SK-N-SH (cell line): ENCODE data around the gene BTK. TPM values are rescaled to one million over a fixed set of nuclear protein-coding genes. Genes with fewer than 3 reads are reported as not detected.

ENCODE experiments used
- CTCF ChIA-PET: fragments of 300-600, 350-600 bp; formaldehyde crosslinking; extraction: SDS; loops from one replicate; lab custom pipeline; 2021; lab: Yijun Ruan, JAX
- POLR2A ChIA-PET: fragments of 350-600 bp; sonication (Branson Sonifier 250); formaldehyde crosslinking; extraction: SDS; loops from one replicate; lab custom pipeline; 2020; ENCODE audit warnings: antibody characterized with exemption, inconsistent platforms; lab: Yijun Ruan, JAX
- DNase-seq: peaks from one replicate; pipeline ENCODE4 v3.0.0; 2012
- H2AFZ ChIP-seq: fragments of 200-600 bp; sonication (generic); 2 replicates; pipeline ENCODE4 v1.8.1; 2016; ENCODE audit warnings: antibody characterized with exemption, mild to moderate bottlenecking, low read depth
- H3F3A ChIP-seq: fragments of 200-600 bp; sonication (generic); replicated peaks from 2 replicates; pipeline ENCODE3; 2016; ENCODE audit warnings: antibody characterized with exemption, mild to moderate bottlenecking; ENCODE audit not compliant: insufficient read depth
- H3K27ac ChIP-seq, 2 experiments: fragments of 200-500 bp in 1 of 2; fragments of 200-600 bp in 1 of 2; sonication (Bioruptor generic) in 1 of 2; sonication (generic), shearing (Covaris generic) in 1 of 2; 2 replicates each; pipeline versions ENCODE4 v1.5.1 to v1.6.1; 2014 to 2016; ENCODE audit warnings: low read depth in 2 of 2, inconsistent platforms in 1 of 2, low read length in 1 of 2, mild to moderate bottlenecking in 1 of 2, mixed read lengths in 1 of 2
- H3K27me3 ChIP-seq: fragments of 200-600 bp; sonication (generic), shearing (Covaris generic); 2 replicates; pipeline ENCODE4 v1.6.1; 2016; ENCODE audit warnings: mixed run types; ENCODE audit not compliant: insufficient read depth
- H3K36me3 ChIP-seq, 2 experiments: fragments of 200-500 bp in 1 of 2; fragments of 200-600 bp in 1 of 2; sonication (Bioruptor generic) in 1 of 2; sonication (generic) in 1 of 2; replicated peaks in 1 of 2; 2 replicates each; pipeline versions ENCODE3 to v1.5.1; 2014 to 2016; ENCODE audit warnings: low read length in 1 of 2, mild to moderate bottlenecking in 1 of 2; ENCODE audit not compliant: insufficient read depth in 2 of 2, control insufficient read depth in 1 of 2
- H3K4me1 ChIP-seq, 2 experiments: fragments of 200-500 bp in 1 of 2; fragments of 200-600 bp in 1 of 2; sonication (Bioruptor generic) in 1 of 2; sonication (generic), shearing (Covaris generic) in 1 of 2; 2 replicates each; pipeline versions ENCODE4 v1.5.1 to v1.6.1; 2014 to 2016; ENCODE audit warnings: low read depth in 1 of 2, low read length in 1 of 2, mixed run types in 1 of 2; ENCODE audit not compliant: insufficient read depth in 2 of 2, control insufficient read depth in 1 of 2
- H3K4me2 ChIP-seq: fragments of 200-600 bp; sonication (generic), shearing (Covaris generic); 2 replicates; pipeline ENCODE4 v1.6.1; 2017; ENCODE audit warnings: mixed run types
- H3K4me3 ChIP-seq, 2 experiments: fragments of 200-500 bp in 1 of 2; fragments of 200-600 bp in 1 of 2; sonication (Bioruptor generic) in 1 of 2; sonication (generic), shearing (Covaris generic) in 1 of 2; 2 replicates each; pipeline versions ENCODE4 v1.5.1 to v1.8.1; 2014 to 2016; ENCODE audit warnings: low read depth in 2 of 2, inconsistent platforms in 1 of 2, low read length in 1 of 2, mild to moderate bottlenecking in 1 of 2, mixed read lengths in 1 of 2, moderate library complexity in 1 of 2
- H3K79me2 ChIP-seq: fragments of 200-600 bp; sonication (generic); 2 replicates; pipeline ENCODE4 v1.8.1; 2017; ENCODE audit warnings: mild to moderate bottlenecking; ENCODE audit not compliant: insufficient read depth
- H3K9ac ChIP-seq: fragments of 200-600 bp; sonication (generic); 2 replicates; pipeline ENCODE4 v1.6.1; 2017; ENCODE audit warnings: mixed run types
- H3K9me2 ChIP-seq: fragments of 200-600 bp; sonication (generic); 2 replicates; pipeline ENCODE4 v1.6.1; 2017; ENCODE audit warnings: mixed run types
- H3K9me3 ChIP-seq: fragments of 200-600 bp; sonication (generic); 2 replicates; pipeline ENCODE4 v1.6.1; 2017; ENCODE audit warnings: mixed run types, mild to moderate bottlenecking, moderate library complexity
- H4K20me1 ChIP-seq: fragments of 200-600 bp; sonication (generic); 2 replicates; pipeline ENCODE4 v1.6.1; 2017; ENCODE audit warnings: mild to moderate bottlenecking, mixed run types; ENCODE audit not compliant: insufficient read depth
- CHD2 ChIP-seq: fragments of 150-350 bp; IDR thresholded peaks from 2 replicates; pipeline ENCODE4 v1.6.1; 2018; ENCODE audit warnings: low read length; ENCODE audit not compliant: partially characterized antibody
- CTCF ChIP-seq: fragments of 200-600 bp; sonication (generic); IDR thresholded peaks from 2 replicates; pipeline ENCODE4 v1.6.1; 2017; ENCODE audit warnings: antibody characterized with exemption, mild to moderate bottlenecking, moderate library complexity
- ELF1 ChIP-seq: IDR thresholded peaks from 2 replicates; pipeline ENCODE4 v1.4.0; 2012
- EZH2phosphoT487 ChIP-seq: fragments of 200-600 bp; sonication (generic); IDR thresholded peaks from 2 replicates; pipeline ENCODE4 v1.6.1; 2017; ENCODE audit warnings: low read depth, mixed run types, mild to moderate bottlenecking, antibody characterized with exemption, moderate library complexity, borderline replicate concordance
- FOXM1 ChIP-seq: IDR thresholded peaks from 2 replicates; pipeline ENCODE4 v1.4.0; 2012; ENCODE audit warnings: low read depth, mild to moderate bottlenecking
- GATA2 ChIP-seq: sonication (generic); formaldehyde crosslinking; IDR thresholded peaks from 2 replicates; pipeline ENCODE4 v1.5.0; 2020; ENCODE audit warnings: mild to moderate bottlenecking, missing genetic modification reagents
- JUND ChIP-seq: IDR thresholded peaks from 2 replicates; pipeline ENCODE4 v1.4.0; 2012
- MEF2A ChIP-seq: IDR thresholded peaks from 2 replicates; pipeline ENCODE4 v1.4.0; 2012; ENCODE audit warnings: low read depth, borderline replicate concordance
- MXI1 ChIP-seq: IDR thresholded peaks from 2 replicates; pipeline ENCODE4 v1.6.1; 2012; ENCODE audit warnings: mild to moderate bottlenecking, low read depth, low read length, improper control_type of control experiment
- NFIC ChIP-seq: IDR thresholded peaks from 2 replicates; pipeline ENCODE4 v1.4.0; 2012; ENCODE audit warnings: borderline replicate concordance
- PBX3 ChIP-seq: IDR thresholded peaks from 2 replicates; pipeline ENCODE4; 2012
- POLR2AphosphoS5 ChIP-seq: IDR thresholded peaks from 2 replicates; pipeline ENCODE4 v1.6.1; 2012; ENCODE audit warnings: low read depth, low read length
- SIN3A ChIP-seq: IDR thresholded peaks from 2 replicates; pipeline ENCODE4 v1.6.1; 2012; ENCODE audit warnings: low read depth, mild to moderate bottlenecking, low read length, moderate library complexity, borderline replicate concordance
- SMC3 ChIP-seq: IDR thresholded peaks from 2 replicates; pipeline ENCODE4 v1.6.1; 2012; ENCODE audit warnings: low read depth, low read length, improper control_type of control experiment
- TEAD4 ChIP-seq: IDR thresholded peaks from 2 replicates; pipeline ENCODE4 v1.4.0; 2012; ENCODE audit warnings: mild to moderate bottlenecking, borderline replicate concordance; ENCODE audit not compliant: insufficient read depth
- USF1 ChIP-seq: IDR thresholded peaks from 2 replicates; pipeline ENCODE4 v1.4.0; 2012; ENCODE audit warnings: low read depth, borderline replicate concordance
- ZBTB33 ChIP-seq: IDR thresholded peaks from 2 replicates; pipeline ENCODE4 v1.4.0; 2012; ENCODE audit warnings: low read depth, borderline replicate concordance
- WGBS: methylation state at CpG from one replicate; pipeline ENCODE4 v1.1.6; 2017; ENCODE audit warnings: low lambda C conversion rate; 5-methylcytosine and 5-hydroxymethylcytosine counted together
- polyA plus RNA-seq, 3 experiments: library from polyadenylated mRNA; depleted of rRNA; stranded (reverse); fragments of >200 nt; gene quantifications; 2 replicates each; pipeline ENCODE4 v1.2.3, GENCODE V29; 2012

Gene BTK
- polyA plus RNA-seq, 1 of the 3 experiments (the other 2 are of a cell fraction) = not detected

- H3K4me2 ChIP-seq = peak overlapping the region; percentile 88
- no peak for TF ChIP-seq SIN3A
- TF ChIP-seq ZBTB33 = no peak
- TF ChIP-seq MXI1 = no peak
- no peak for TF ChIP-seq JUND
- TF ChIP-seq GATA2 (CRISPR knock-in tag) = no peak
- TF ChIP-seq CHD2 = no peak
- TF ChIP-seq CTCF = no peak
- TF ChIP-seq EZH2phosphoT487 = no peak
- TF ChIP-seq NFIC = no peak
- TF ChIP-seq ELF1 = no peak
- TF ChIP-seq TEAD4 = no peak
- TF ChIP-seq SMC3 = no peak
- TF ChIP-seq MEF2A = no peak
- no peak for TF ChIP-seq FOXM1
- TF ChIP-seq POLR2AphosphoS5 = no peak
- no peak for TF ChIP-seq PBX3
- TF ChIP-seq USF1 = no peak
- H3K9me2 ChIP-seq = no peaks in the 10 kb centered on the region
- POLR2A ChIA-PET = interaction anchor here (1.0 to 1.3 kb wide), 2 partner anchors 9 to 16 kb away, joined by 4 to 10 read pairs; partner anchors contain the start of gene RPL36A
- H3K79me2 ChIP-seq = peaks cover 64% of the 10 kb centered on the region
- H3K9ac ChIP-seq = peak overlapping the region; percentile 71
- no peaks in the 10 kb centered on the region for H3K27me3 ChIP-seq
- H3K4me1 ChIP-seq = peaks cover 0 to 12% of the 10 kb centered on the region in 2 experiments; a peak in 2 of 4 replicates
- H3K9me3 ChIP-seq = no peaks in the 10 kb centered on the region
- peaks cover 6 to 16% of the 10 kb centered on the region in 2 experiments for H3K36me3 ChIP-seq
- peaks cover 19% of the 10 kb centered on the region; the same call in 1 of the 2 replicates for H4K20me1 ChIP-seq
- no peaks in the 10 kb centered on the region for H3F3A ChIP-seq
- under 1% methylated on average over 15 of the region's 15 CpGs for WGBS
- no peak for DNase-seq
- peak overlapping the region; percentile 65 to 66 for H3K27ac ChIP-seq
- H3K4me3 ChIP-seq = peak overlapping the region; percentile 83 to 88
- peak overlapping the region; percentile 91 for H2AFZ ChIP-seq
- CTCF ChIA-PET = interaction anchor here (1.3 kb wide), 1 partner anchor 10 kb away, joined by 6 read pairs; no protein-coding TSS in a partner anchor
These were observed 21.3 kb upstream of the BTK start for GRCh38 chrX:101407167-101407747.
